HepG2 (cell line): Measurements from ENCODE around the gene OSBPL3. TPM values are rescaled to one million over a fixed set of nuclear protein-coding genes. Genes with fewer than 3 reads are reported as not detected.

Source experiments
- ATAC-seq: fragments of 200-7000 bp; cut with Tn5 transposase; 3 replicates; pipeline ENCODE4 v1.9.1; 2020; ENCODE audit warnings: mild to moderate bottlenecking, moderate library complexity
- BruUV-seq: library from RNA; stranded (reverse); fragments of 400-500 nt; replicated peaks from 2 replicates; lab custom pipeline; 2021; lab: Mats Ljungman, UMichigan
- CTCF ChIA-PET: fragments of 300-600 bp; formaldehyde crosslinking; extraction: SDS; loops from one replicate; lab custom pipeline; 2021; ENCODE audit warnings: low total read pairs, inconsistent platforms, low intra/inter-chr PET ratio; lab: Yijun Ruan, JAX
- POLR2A ChIA-PET: fragments of 350-600 bp; sonication (Branson Sonifier 250); formaldehyde crosslinking; loops from one replicate; lab custom pipeline; 2020; ENCODE audit warnings: antibody characterized with exemption, inconsistent platforms; lab: Yijun Ruan, JAX
- DNase-seq: peaks from one replicate; pipeline ENCODE4 v3.0.0-alpha.2; 2015; ENCODE audit warnings: low spot score
- FAIRE-seq: peaks from 3 replicates; lab custom pipeline; 2011; peaks lifted over from hg19 to GRCh38; lab: Jason Lieb, UNC
- H2AFZ ChIP-seq: one replicate; pipeline ENCODE4 v1.6.1; 2011; ENCODE audit warnings: low read length, inconsistent platforms
- H3K27ac ChIP-seq: fragments of 300-600 bp; 3 replicates; pipeline ENCODE4 v1.8.0; 2011; ENCODE audit warnings: mixed run types, mild to moderate bottlenecking, mixed read lengths, low read length, inconsistent platforms; ENCODE audit not compliant: insufficient read depth; ENCODE audit errors: extremely low read length
- H3K27me3 ChIP-seq, 2 experiments: fragments of 200-600 bp in 1 of 2; 2 replicates in 1 of 2; 3 replicates in 1 of 2; pipeline versions ENCODE4 v1.6.0 to v1.8.0; 2011; ENCODE audit warnings: low read length in 2 of 2, mild to moderate bottlenecking in 2 of 2, moderate library complexity in 2 of 2, inconsistent platforms in 1 of 2; ENCODE audit not compliant: insufficient read depth in 2 of 2, control insufficient read depth in 1 of 2
- H3K36me3 ChIP-seq, 2 experiments: fragments of 200-600 bp in 1 of 2; replicated peaks in 1 of 2; 2 replicates in 1 of 2; 3 replicates in 1 of 2; pipeline versions ENCODE4 v1.5.1 to v1.8.0; 2011; ENCODE audit warnings: low read length in 2 of 2, inconsistent platforms in 1 of 2; ENCODE audit not compliant: insufficient read depth in 2 of 2, control insufficient read depth in 1 of 2
- H3K4me1 ChIP-seq: 2 replicates; pipeline ENCODE4 v1.5.1; 2012; ENCODE audit warnings: low read length, inconsistent platforms; ENCODE audit not compliant: insufficient read depth
- H3K4me2 ChIP-seq: 2 replicates; pipeline ENCODE4 v1.6.0; 2011; ENCODE audit warnings: low read depth, low read length, inconsistent platforms
- H3K4me3 ChIP-seq, 3 experiments: fragments of 200-600 bp in 1 of 3; sonication (generic), shearing (Covaris generic) in 1 of 3; replicated peaks in 1 of 3; 2 replicates each; pipeline ENCODE4 v1.5.1; 2011 to 2016; ENCODE audit warnings: low read length in 3 of 3, inconsistent platforms in 2 of 3, low read depth in 2 of 3, mild to moderate bottlenecking in 2 of 3, control low read depth in 1 of 3, mixed read lengths in 1 of 3; ENCODE audit not compliant: insufficient read depth in 1 of 3
- H3K79me2 ChIP-seq: one replicate; pipeline ENCODE4 v1.6.1; 2011; ENCODE audit warnings: low read length, inconsistent platforms; ENCODE audit not compliant: insufficient read depth
- H3K9ac ChIP-seq: 2 replicates; pipeline ENCODE4 v1.6.0; 2011; ENCODE audit warnings: mild to moderate bottlenecking, low read depth, low read length, inconsistent platforms; ENCODE audit not compliant: insufficient read depth
- H3K9me3 ChIP-seq: 2 replicates; pipeline ENCODE4 v1.5.1; 2012; ENCODE audit warnings: mild to moderate bottlenecking, low read length
- H4K20me1 ChIP-seq: 2 replicates; pipeline ENCODE4 v1.6.0; 2011; ENCODE audit warnings: inconsistent platforms, mild to moderate bottlenecking, low read length, moderate library complexity; ENCODE audit not compliant: insufficient read depth
- CHCHD3 ChIP-seq: sonication (generic); formaldehyde crosslinking; IDR thresholded peaks from 2 replicates; pipeline ENCODE4 v1.8.0; 2022; ENCODE audit warnings: mild to moderate bottlenecking, missing genetic modification reagents, moderate library complexity
- GMEB1 ChIP-seq: sonication (generic); formaldehyde crosslinking; IDR thresholded peaks from 2 replicates; pipeline ENCODE4 v1.5.1; 2020; ENCODE audit warnings: missing genetic modification reagents, mild to moderate bottlenecking, borderline replicate concordance
- HDAC6 ChIP-seq: fragments of 200-600 bp; sonication (generic); IDR thresholded peaks from 2 replicates; pipeline ENCODE4 v1.7.0; 2017; ENCODE audit warnings: mild to moderate bottlenecking, antibody characterized with exemption, low read length, low read depth
- HMG20A ChIP-seq: IDR thresholded peaks from 2 replicates; pipeline ENCODE4 v1.6.1; 2016; ENCODE audit warnings: borderline replicate concordance
- MAF1 ChIP-seq: sonication (generic); formaldehyde crosslinking; IDR thresholded peaks from 2 replicates; pipeline ENCODE4 v1.5.0; 2020; ENCODE audit warnings: missing genetic modification reagents, borderline replicate concordance
- MAZ ChIP-seq, 2 experiments: sonication (generic) in 1 of 2; formaldehyde crosslinking in 1 of 2; IDR thresholded peaks; 2 replicates each; pipeline versions ENCODE4 v1.5.0 to v1.6.1; 2012 to 2020; ENCODE audit warnings: low read depth in 2 of 2, mild to moderate bottlenecking in 2 of 2, borderline replicate concordance in 1 of 2, improper control_type of control experiment in 1 of 2, low read length in 1 of 2, missing genetic modification reagents in 1 of 2, moderate library complexity in 1 of 2
- MXD1 ChIP-seq: sonication (generic); formaldehyde crosslinking; IDR thresholded peaks from 2 replicates; pipeline ENCODE4 v1.4.0; 2020; ENCODE audit warnings: mild to moderate bottlenecking, missing genetic modification reagents
- PHF8 ChIP-seq: sonication (generic); formaldehyde crosslinking; IDR thresholded peaks from 2 replicates; pipeline ENCODE4 v1.5.0; 2020; ENCODE audit warnings: missing genetic modification reagents
- SMARCC2 ChIP-seq: fragments of 450-650 bp; IDR thresholded peaks from 2 replicates; pipeline ENCODE4 v1.6.1; 2017; ENCODE audit warnings: antibody characterized with exemption, mild to moderate bottlenecking
- SMYD3 ChIP-seq: sonication (generic); formaldehyde crosslinking; IDR thresholded peaks from 2 replicates; pipeline ENCODE4 v1.8.1; 2023; ENCODE audit warnings: mild to moderate bottlenecking, missing genetic modification reagents
- SRSF1 ChIP-seq: fragments of 200-400 bp; formaldehyde crosslinking; optimal IDR thresholded peaks from 2 replicates; pipeline ENCODE3; 2017; ENCODE audit warnings: mild to moderate bottlenecking, low read depth, low read length, moderate library complexity
- TFAP4 ChIP-seq: sonication (generic); IDR thresholded peaks from 2 replicates; pipeline ENCODE4 v1.6.1; 2016; ENCODE audit warnings: low read depth, borderline replicate concordance
- ZBTB1 ChIP-seq: sonication (generic); formaldehyde crosslinking; IDR thresholded peaks from 2 replicates; pipeline ENCODE4 v1.4.0; 2020; ENCODE audit warnings: missing genetic modification reagents, borderline replicate concordance
- ZBTB2 ChIP-seq: sonication (generic); formaldehyde crosslinking; IDR thresholded peaks from 2 replicates; pipeline ENCODE4 v1.8.0; 2022; ENCODE audit warnings: low read depth, missing genetic modification reagents
- ZFP91 ChIP-seq: sonication (generic); formaldehyde crosslinking; IDR thresholded peaks from 2 replicates; pipeline ENCODE4 v1.9.0; 2022; ENCODE audit warnings: missing genetic modification reagents, mild to moderate bottlenecking, borderline replicate concordance
- ZNF441 ChIP-seq: sonication (generic); formaldehyde crosslinking; IDR thresholded peaks from 2 replicates; pipeline ENCODE4 v1.7.0; 2021; ENCODE audit warnings: missing genetic modification reagents, borderline replicate concordance
- WGBS: methylation state at CpG from one replicate; pipeline ENCODE4 v1.1.6; 2017; ENCODE audit warnings: low lambda C conversion rate; 5-methylcytosine and 5-hydroxymethylcytosine counted together
- in situ Hi-C: cut with HindIII; loops from 2 replicates; pipeline ENCODE4 v1.10.0; 2017; ENCODE audit warnings: low pct_unique_long_range_greater_than_20kb; ENCODE audit not compliant: extremely low pct_ligation_motif_present
- intact Hi-C: fragments of 100-400 bp; cut with micrococcal nuclease; formaldehyde crosslinking; loops from one replicate; pipeline ENCODE4 v1.10.0; 2022; ENCODE audit not compliant: unreplicated experiment
- polyA plus RNA-seq, 8 experiments: library from polyadenylated mRNA; depleted of rRNA in 3 of 8; stranded (reverse) in 7 of 8; unstranded in 1 of 8; fragments of >200 nt; fragmentation: Illumina TruSeq in 4 of 8; extraction: Trizol in 4 of 8; gene quantifications; 2 replicates each; pipeline versions ENCODE4 v1.2.1 to v1.2.3, GENCODE V29; 2011 to 2016; ENCODE audit warnings: low read depth in 4 of 8, missing spikeins in 1 of 8, mixed read lengths in 1 of 8; ENCODE audit not compliant: insufficient read depth in 1 of 8
- total RNA-seq, 5 experiments: library from RNA; depleted of rRNA; stranded (reverse); fragments of >200 nt; fragmentation: Illumina TruSeq; extraction: Trizol; gene quantifications; 2 replicates each; pipeline ENCODE4 v1.2.3, GENCODE V29; 2016; ENCODE audit warnings: low read depth in 1 of 5

OSBPL3 gene
- total and polyA plus RNA-seq, 2 of the 13 experiments (the other 11 are each of a cell fraction or from before 2014, with no cell fraction given): 8.8 to 28.9 TPM

- H3K9me3 ChIP-seq: peaks cover 10% of the 10 kb centered on the region; the same call in 1 of the 2 replicates
- no peak overlapping the region for H3K4me2 ChIP-seq
- in situ Hi-C loops (no loop called here), intact Hi-C loops (no loop called here)
- H4K20me1 ChIP-seq: no peaks in the 10 kb centered on the region; the same call in 1 of the 2 replicates
- no TSS peak for BruUV-seq
- peaks cover 10% of the 10 kb centered on the region; the same call in 1 of the 2 replicates for H3K4me1 ChIP-seq
- FAIRE-seq (no peak), DNase-seq (no peak), ATAC-seq (no peak)
- ChIA-PET POLR2A (no interaction called here), CTCF (no interaction called here)
- peaks cover 6% of the 10 kb centered on the region for H3K79me2 ChIP-seq
- no peak overlapping the region for H3K4me3 ChIP-seq
- WGBS: 79% methylated on average over 5 of the region's 5 CpGs
- no peaks in the 10 kb centered on the region for H3K27me3 ChIP-seq
- no peaks in the 10 kb centered on the region; a peak in 1 of 5 replicates for H3K36me3 ChIP-seq
- no peak overlapping the region for H2AFZ ChIP-seq
- TF ChIP-seq ZFP91 (CRISPR knock-in tag): no peak
- TF ChIP-seq ZBTB1 (CRISPR knock-in tag): no peak
- no peak for TF ChIP-seq PHF8 (CRISPR knock-in tag)
- TF ChIP-seq ZBTB2 (CRISPR knock-in tag): no peak
- TF ChIP-seq HMG20A: no peak
- no peak for TF ChIP-seq GMEB1 (CRISPR knock-in tag)
- no peak for TF ChIP-seq MXD1 (CRISPR knock-in tag)
- TF ChIP-seq ZNF441: no peak
- no peak for TF ChIP-seq SRSF1
- no peak for TF ChIP-seq SMARCC2
- no peak for TF ChIP-seq MAZ (IDR thresholded peaks at IDR 0.05; ENCODE audit: borderline replicate concordance, low read depth, low read length)
- no peak for TF ChIP-seq MAZ (CRISPR knock-in tag; IDR thresholded peaks at IDR 0.05; ENCODE audit: low read depth)
- TF ChIP-seq CHCHD3: no peak
- no peak for TF ChIP-seq SMYD3 (CRISPR knock-in tag)
- TF ChIP-seq TFAP4: no peak
- TF ChIP-seq HDAC6: no peak
- no peak for TF ChIP-seq MAF1 (CRISPR knock-in tag)
- no peak overlapping the region for H3K9ac ChIP-seq
- H3K27ac ChIP-seq: no peak overlapping the region
Observed at GRCh38 chr7:24786941-24787340, 193.0 kb downstream of the OSBPL3 start.
